Measurements from ENCODE around the gene FHOD3. TPM values are rescaled to one million over a fixed set of nuclear protein-coding genes. Genes with fewer than 3 reads are reported as not detected.
A peak's percentile ranks its signal among the peaks of the same experiment; 100 is the strongest.

The FHOD3 gene
- total and polyA plus RNA-seq, 9 of the 15 experiments (the other 6 are each of a cell fraction or from before 2014, with no cell fraction given): 0.11 TPM; not detected in 8

GRCh38 chr18:36490897-36491296 is 193.4 kb downstream of the FHOD3 start (continued):
- no peak for TF ChIP-seq ZNF764 (CRISPR knock-in tag; IDR thresholded peaks at IDR 0.05; ENCODE audit: low read depth)
- peak; percentile 57 for TF ChIP-seq JUND (IDR thresholded peaks at IDR 0.05; ENCODE audit: borderline replicate concordance, low read depth, low read length)
- peak; percentile 41; the same call in 1 of the 3 replicates for TF ChIP-seq JUND (tag; IDR thresholded peaks at IDR 0.05; ENCODE audit: borderline replicate concordance, low read depth, low read length)
- TF ChIP-seq KLF10 (CRISPR knock-in tag; IDR thresholded peaks at IDR 0.05): no peak
- TF ChIP-seq SP1 (CRISPR knock-in tag; IDR thresholded peaks at IDR 0.05): no peak
- no peak for TF ChIP-seq YBX1 (IDR thresholded peaks at IDR 0.05)
- TF ChIP-seq EWSR1 (IDR thresholded peaks at IDR 0.05; ENCODE audit: borderline replicate concordance, low read depth, partially characterized antibody): no peak
- no peak for TF ChIP-seq CBX5 (IDR thresholded peaks at IDR 0.05; ENCODE audit: borderline replicate concordance, low read depth)
- no peak for TF ChIP-seq ZNF695 (CRISPR knock-in tag; IDR thresholded peaks at IDR 0.05)
- no peak for TF ChIP-seq NR2C2 (CRISPR knock-in tag; IDR thresholded peaks at IDR 0.05)
- TF ChIP-seq NR2C2 (tag; IDR thresholded peaks at IDR 0.05): no peak
- no peak for TF ChIP-seq PML (IDR thresholded peaks at IDR 0.05; ENCODE audit: low read length)
- no peak for TF ChIP-seq JUNB (CRISPR knock-in tag; conservative IDR thresholded peaks at IDR 0.05)
- TF ChIP-seq BCLAF1 (IDR thresholded peaks at IDR 0.05; ENCODE audit: borderline replicate concordance in 1 of 2, control insufficient read depth in 1 of 2, low read depth in 2 of 2, low read length in 1 of 2): no peak
- peak; percentile 54 for TF ChIP-seq CBFA2T3 (IDR thresholded peaks at IDR 0.05)
- no peak for TF ChIP-seq CREM (IDR thresholded peaks at IDR 0.05; ENCODE audit: low read depth)
- TF ChIP-seq SIN3A (IDR thresholded peaks at IDR 0.05; ENCODE audit: borderline replicate concordance in 2 of 2, control insufficient read depth in 1 of 2, low read depth in 2 of 2, low read length in 2 of 2): no peak
- no peak for TF ChIP-seq GATAD2A (IDR thresholded peaks at IDR 0.05)
- no peak for TF ChIP-seq ZNF785 (CRISPR knock-in tag; IDR thresholded peaks at IDR 0.05)
- no peak for TF ChIP-seq STAT6 (CRISPR knock-in tag; IDR thresholded peaks at IDR 0.05)
- TF ChIP-seq U2AF2 (optimal IDR thresholded peaks at IDR 0.05; ENCODE audit: low read depth, low read length): no peak
- no peak for TF ChIP-seq GTF2F1 (IDR thresholded peaks at IDR 0.05; ENCODE audit: low read depth, low read length)
- TF ChIP-seq ATF7 (IDR thresholded peaks at IDR 0.05): no peak
- TF ChIP-seq ZNF354B (CRISPR knock-in tag; IDR thresholded peaks at IDR 0.05): no peak
- no peak for TF ChIP-seq ARHGAP35 (IDR thresholded peaks at IDR 0.05; ENCODE audit: partially characterized antibody)
- peak; percentile 41; the same call in 1 of the 2 replicates for TF ChIP-seq TEAD4 (IDR thresholded peaks at IDR 0.05; ENCODE audit: low read length)
- TF ChIP-seq TEAD4 (CRISPR knock-in tag; IDR thresholded peaks at IDR 0.05; ENCODE audit: borderline replicate concordance): no peak

Measured in K562 (cell line).